HL-60/S4 (cell line): ENCODE results near the gene CCDC9.
"Not testable (repeated sequence)": the region's sequence is repeated elsewhere in the genome, so short reads cannot be mapped to it uniquely, and the experiment has no call there.

Source experiments
- in situ Hi-C: fragments of 300-500 bp; cut with MboI; formaldehyde crosslinking; loops from 2 replicates; pipeline ENCODE4 v1.14.3; 2022; ENCODE audit warnings: low sequenced_read_pairs

Gene CCDC9

GRCh38 chr19:47280183-47280797 is 24.0 kb downstream of the CCDC9 start:
- in situ Hi-C loops, result loop anchor here (25.0 kb wide), 1 partner anchor 407 kb away; no protein-coding TSS in a partner anchor

DNA sequence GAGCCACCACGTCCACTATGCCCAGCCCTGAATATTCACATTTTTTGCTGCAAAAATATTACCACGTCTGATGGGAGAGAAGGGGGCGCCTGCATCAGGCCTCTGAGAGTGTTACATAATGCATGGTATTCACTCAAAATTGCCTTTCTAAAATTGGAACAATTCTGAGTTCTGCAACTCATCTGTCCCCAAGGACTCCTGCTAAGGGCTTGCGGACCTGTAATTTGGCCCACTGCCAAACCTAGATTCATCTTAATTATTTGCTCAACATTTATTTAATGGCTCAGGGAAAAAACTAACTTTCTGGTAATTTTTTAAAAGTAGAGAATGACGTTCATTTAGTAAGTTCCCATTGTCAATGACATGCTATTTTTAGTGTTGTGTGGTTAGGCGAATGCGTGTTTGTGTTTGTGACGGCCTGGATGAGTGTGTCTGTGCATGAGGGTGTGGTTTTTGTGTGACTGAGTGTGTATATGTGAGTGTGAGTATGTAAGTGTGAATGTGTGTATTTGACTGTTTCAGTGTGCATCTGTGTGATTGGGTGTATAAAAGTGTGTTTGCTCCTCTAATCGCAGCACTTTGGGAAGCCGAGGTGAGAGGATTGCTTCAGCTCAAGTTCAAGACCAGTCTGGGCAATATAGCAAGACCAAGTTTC is 27.2 kb downstream of the CCDC9 start:
- in situ Hi-C loops, result loop anchor here (25.0 kb wide), 1 partner anchor 404 kb away; no protein-coding TSS in a partner anchor

DNA sequence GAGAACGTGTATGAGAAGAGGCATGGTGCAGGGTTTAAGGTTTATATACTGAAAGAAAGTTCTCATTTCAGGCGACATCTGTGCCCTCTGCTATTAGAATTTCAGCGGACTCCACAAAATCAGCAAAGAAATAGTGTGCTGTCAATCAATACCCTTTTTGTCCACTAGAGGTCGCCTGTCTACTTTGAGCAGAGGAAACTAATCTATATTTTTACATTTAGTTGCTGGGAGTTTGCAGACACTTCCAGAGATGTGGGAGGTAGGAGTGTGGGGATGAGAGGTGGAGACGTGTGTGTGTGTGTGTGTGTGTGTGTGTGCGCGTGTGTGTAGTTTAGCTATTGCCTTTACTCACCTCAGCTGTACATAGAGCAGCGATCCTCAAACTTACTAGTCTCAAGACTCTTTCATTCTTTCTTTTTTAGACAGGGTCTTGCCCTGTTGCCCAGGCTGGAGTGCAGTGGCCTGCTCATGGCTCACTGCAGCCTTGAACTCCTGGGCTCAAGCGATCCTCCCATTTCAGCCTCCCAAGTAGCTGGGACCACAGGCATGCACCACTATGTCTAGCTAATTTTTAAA is 28.1 kb downstream of the CCDC9 start:
- in situ Hi-C loops, result loop anchor here (25.0 kb wide), 1 partner anchor 403 kb away; no protein-coding TSS in a partner anchor

- in situ Hi-C loops, result loop anchor here (5.0 to 25.0 kb wide), 2 partner anchors 96 to 391 kb away; no protein-coding TSS in a partner anchor
These were observed 39.7 kb downstream of the CCDC9 start for GRCh38 chr19:47296036-47296435.

DNA sequence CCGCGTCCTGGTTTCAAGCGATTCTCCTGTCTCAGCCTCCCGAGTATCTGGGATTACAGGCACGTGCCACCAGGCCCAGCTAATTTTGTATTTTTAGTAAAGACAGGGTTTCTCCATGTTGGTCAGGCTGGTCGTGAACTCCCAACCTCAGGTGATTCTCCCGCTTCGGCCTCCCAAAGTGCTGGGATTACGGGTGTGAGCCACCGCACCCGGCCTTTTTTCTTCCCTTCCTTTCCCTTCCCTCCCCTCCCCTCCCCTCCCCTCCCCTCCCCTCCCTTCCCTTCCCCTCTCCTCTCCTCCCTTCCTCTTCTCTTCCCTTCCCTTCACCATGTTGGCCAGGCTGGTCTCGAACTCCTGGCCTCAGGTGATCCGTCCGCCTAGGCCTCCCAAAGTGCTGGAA is 44.5 kb downstream of the CCDC9 start:
- in situ Hi-C loops, result not testable (repeated sequence)

DNA sequence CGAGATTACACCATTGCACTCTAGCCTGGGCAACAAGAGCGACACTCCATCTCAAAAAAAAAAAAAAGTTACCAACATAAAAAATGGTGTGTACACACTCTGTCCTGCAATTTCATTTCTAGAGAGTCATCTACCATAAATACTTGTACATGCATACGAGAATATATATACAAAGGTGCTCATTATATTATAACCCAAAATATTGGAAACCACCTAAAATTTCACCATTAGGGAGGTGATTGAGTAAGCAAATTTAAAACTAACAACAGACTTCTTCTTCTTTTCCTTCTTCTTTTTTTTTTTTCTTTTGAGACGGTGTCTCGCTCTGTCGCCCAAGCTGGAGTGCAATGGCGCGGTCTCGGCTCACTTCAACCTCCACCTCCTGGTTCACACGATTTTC is 45.9 kb downstream of the CCDC9 start:
- in situ Hi-C loops, result no loop called here

GRCh38 chr19:47303966-47304365 is 47.6 kb downstream of the CCDC9 start:
- in situ Hi-C loops, result no loop called here

GRCh38 chr19:47305309-47305751 is 49.0 kb downstream of the CCDC9 start:
- in situ Hi-C loops, result no loop called here

DNA sequence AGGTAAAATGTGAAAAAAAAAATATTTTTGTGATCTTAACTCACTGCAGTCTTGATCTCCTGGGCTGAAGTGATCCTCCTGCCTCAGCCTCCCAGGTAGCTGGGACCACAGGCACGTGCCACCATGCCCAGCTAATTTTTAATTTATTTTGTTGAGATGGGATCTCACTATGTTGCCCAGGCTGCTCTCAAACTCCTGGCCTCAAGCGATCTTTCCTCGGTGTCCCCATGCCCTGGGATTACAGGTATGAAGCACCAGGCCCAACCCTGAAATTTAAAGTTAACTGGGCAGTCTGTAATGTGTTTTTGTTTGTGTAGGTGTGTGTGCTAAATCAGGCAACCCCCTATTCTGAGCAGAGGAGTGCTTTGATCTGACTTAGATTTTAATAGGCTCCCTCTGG is 50.0 kb downstream of the CCDC9 start:
- in situ Hi-C loops, result no loop called here

- in situ Hi-C loops, result no loop called here
These were observed 52.7 kb downstream of the CCDC9 start for GRCh38 chr19:47309038-47309437.

DNA sequence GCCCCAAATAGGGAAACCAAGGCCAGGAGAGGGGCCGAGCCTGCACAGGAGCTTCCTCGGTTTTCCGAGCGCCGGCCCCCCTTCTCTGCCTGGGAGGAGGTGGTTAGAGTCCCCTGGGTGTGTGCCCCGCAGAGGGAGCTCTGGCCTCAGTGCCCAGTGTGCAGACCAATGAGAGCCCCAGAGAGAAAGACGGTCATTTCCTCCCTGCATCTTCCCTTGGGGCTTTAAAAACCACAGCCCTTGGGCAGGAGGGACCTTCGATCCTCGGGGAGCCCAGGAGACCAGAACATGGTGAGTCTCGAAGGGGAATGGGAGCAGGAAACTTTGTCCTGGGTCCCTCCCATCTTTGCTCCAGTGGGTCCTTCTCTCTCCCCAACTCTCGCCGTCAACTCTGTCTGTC is 53.3 kb downstream of the CCDC9 start, which contains the start of gene C5AR1:
TSS of gene C5AR1 (plus strand) at position 254 of the 400 bp plus-strand sequence. CDS start at position 289, 35 bp downstream.
- in situ Hi-C loops, result no loop called here

DNA sequence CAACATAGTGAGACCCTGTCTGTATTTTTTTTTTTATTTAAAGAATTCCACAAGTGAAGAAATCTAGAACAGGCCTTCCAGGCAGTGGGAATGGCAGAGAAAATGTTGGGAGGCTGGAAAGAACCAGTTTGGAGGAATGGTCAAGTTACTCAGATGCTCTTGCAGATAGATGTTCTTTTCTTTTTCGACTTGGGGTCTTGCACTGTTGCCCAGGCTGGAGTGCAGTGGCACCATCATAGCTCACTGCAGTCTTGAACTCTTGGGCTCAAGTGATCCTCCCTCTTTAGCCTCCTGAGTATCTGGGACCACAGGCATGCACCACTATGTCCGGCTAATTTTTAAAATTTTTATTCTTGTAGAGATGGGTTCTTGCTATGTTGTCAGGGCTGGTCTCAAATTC is 54.0 kb downstream of the CCDC9 start:
- in situ Hi-C loops, result no loop called here

- in situ Hi-C loops, result no loop called here
These were observed 54.5 kb downstream of the CCDC9 start for GRCh38 chr19:47310819-47311218.

DNA sequence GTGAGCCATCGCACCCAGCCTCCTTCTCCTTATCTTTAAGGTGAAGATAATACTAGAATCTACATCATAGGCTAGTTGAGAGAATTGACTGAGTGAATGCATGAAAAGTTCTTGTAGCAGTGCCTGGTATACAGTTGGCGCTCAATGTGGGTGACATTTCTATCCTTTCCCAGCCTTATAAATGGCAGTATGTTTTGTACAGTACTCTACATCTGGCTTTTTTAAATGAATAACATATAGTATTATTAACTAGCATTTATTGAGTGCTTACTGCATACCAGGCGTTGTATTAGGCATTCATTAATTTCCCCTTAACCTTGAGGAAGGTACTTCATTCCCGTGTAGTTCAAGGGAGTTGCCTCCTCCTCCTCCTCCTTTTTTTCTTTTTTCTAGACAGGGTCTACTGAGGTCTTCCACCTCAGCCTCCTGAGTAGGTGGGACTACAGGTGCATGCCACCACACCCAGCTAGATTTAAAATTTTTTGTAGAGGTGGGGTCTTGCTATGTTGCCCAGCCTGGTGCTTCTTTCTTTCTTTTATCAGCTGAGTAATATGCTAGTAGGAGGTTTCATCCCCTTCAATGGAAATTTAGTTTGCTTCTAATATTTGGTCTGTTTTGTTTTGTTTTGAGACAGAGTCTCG is 56.2 kb downstream of the CCDC9 start:
- in situ Hi-C loops, result no loop called here

- in situ Hi-C loops, result no loop called here
These were observed 57.5 kb downstream of the CCDC9 start for GRCh38 chr19:47313754-47314295.

GRCh38 chr19:47315125-47315821 is 58.9 kb downstream of the CCDC9 start:
- in situ Hi-C loops, result no loop called here

- in situ Hi-C loops, result no loop called here
These were observed 60.2 kb downstream of the CCDC9 start for GRCh38 chr19:47316513-47316912.

GRCh38 chr19:47319923-47320871 is 63.9 kb downstream of the CCDC9 start:
- in situ Hi-C loops, result no loop called here
